K562 (cell line): ENCODE results near the gene RNF166. TPM values are rescaled to one million over a fixed set of nuclear protein-coding genes. Genes with fewer than 3 reads are reported as not detected.

Experiments
- C11orf30 ChIP-seq: fragments of 450-650 bp; IDR thresholded peaks from 2 replicates; pipeline ENCODE4 v1.6.1; 2016; ENCODE audit warnings: low read depth, mild to moderate bottlenecking
- CREM ChIP-seq: IDR thresholded peaks from 2 replicates; pipeline ENCODE4 v1.6.1; 2014; ENCODE audit warnings: antibody characterized with exemption, low read depth
- CXXC5 ChIP-seq: fragments of 250-450 bp; sonication (Bioruptor Pico); IDR thresholded peaks from 2 replicates; pipeline ENCODE4 v1.8.0; 2022; ENCODE audit warnings: inconsistent platforms, mild to moderate bottlenecking, moderate library complexity
- DACH1 ChIP-seq: fragments of 450-650 bp; IDR thresholded peaks from 2 replicates; pipeline ENCODE4 v1.6.1; 2018; ENCODE audit not compliant: partially characterized antibody
- DPF2 ChIP-seq: fragments of 450-650 bp; IDR thresholded peaks from 2 replicates; pipeline ENCODE4 v1.6.1; 2016
- EP300 ChIP-seq: IDR thresholded peaks from 2 replicates; pipeline ENCODE4 v1.6.1; 2012; ENCODE audit warnings: low read length, improper control_type of control experiment
- GABPA ChIP-seq: fragments of 200-800 bp; sonication (Bioruptor generic); conservative IDR thresholded peaks from 2 replicates; pipeline ENCODE4 v1.6.1; 2016; ENCODE audit warnings: low read depth, missing genetic modification characterization, missing compliant biosample characterization
- MXI1 ChIP-seq: IDR thresholded peaks from 2 replicates; pipeline ENCODE4 v1.6.1; 2011; ENCODE audit warnings: low read depth, mild to moderate bottlenecking, improper control_type of control experiment, low read length
- MYC ChIP-seq, 2 experiments: fragments of 250-450 bp in 1 of 2; sonication (Bioruptor Pico) in 1 of 2; IDR thresholded peaks; 2 replicates each; pipeline versions ENCODE4 v1.5.1 to v1.6.1; 2012 to 2021; ENCODE audit warnings: low read depth in 2 of 2, borderline replicate concordance in 1 of 2, improper control_type of control experiment in 1 of 2, low read length in 1 of 2, mild to moderate bottlenecking in 1 of 2, moderate library complexity in 1 of 2
- RFX5 ChIP-seq: IDR thresholded peaks from 2 replicates; pipeline ENCODE4 v1.6.1; 2011; ENCODE audit warnings: low read depth, mild to moderate bottlenecking, improper control_type of control experiment, low read length
- SIN3A ChIP-seq, 2 experiments: fragments of 150-350 bp in 1 of 2; IDR thresholded peaks; 2 replicates each; pipeline ENCODE4 v1.6.1; 2011 to 2016; ENCODE audit warnings: borderline replicate concordance in 2 of 2, low read depth in 2 of 2, low read length in 2 of 2, mild to moderate bottlenecking in 2 of 2, moderate library complexity in 2 of 2; ENCODE audit not compliant: control insufficient read depth in 1 of 2
- SMAD1 ChIP-seq: fragments of 150-350 bp; IDR thresholded peaks from 2 replicates; pipeline ENCODE4 v1.6.1; 2014; ENCODE audit warnings: low read length, low read depth; ENCODE audit not compliant: partially characterized antibody
- SMAD4 ChIP-seq: fragments of 250-450 bp; sonication (Bioruptor Pico); conservative IDR thresholded peaks from 2 replicates; pipeline ENCODE4 v1.8.0; 2021; ENCODE audit warnings: inconsistent platforms, mild to moderate bottlenecking, moderate library complexity
- TAF1 ChIP-seq: IDR thresholded peaks from 2 replicates; pipeline ENCODE4 v1.6.1; 2011; ENCODE audit warnings: mild to moderate bottlenecking, low read length, moderate library complexity; ENCODE audit not compliant: insufficient read depth, control insufficient read depth, severe bottlenecking; ENCODE audit errors: extremely low read depth
- TCF3 ChIP-seq: sonication (generic); formaldehyde crosslinking; IDR thresholded peaks from 2 replicates; pipeline ENCODE4 v1.4.0; 2020; ENCODE audit warnings: mild to moderate bottlenecking, missing genetic modification reagents
- ZKSCAN1 ChIP-seq: fragments of 150-350 bp; IDR thresholded peaks from 2 replicates; pipeline ENCODE4 v1.6.1; 2016; ENCODE audit warnings: low read depth, low read length
- ZNF124 ChIP-seq: sonication (generic); formaldehyde crosslinking; IDR thresholded peaks from 2 replicates; pipeline ENCODE4 v1.8.1; 2022; ENCODE audit warnings: missing genetic modification reagents
- ZNF175 ChIP-seq: fragments of 200-800 bp; sonication (Bioruptor generic); IDR thresholded peaks from 2 replicates; pipeline ENCODE4 v1.6.1; 2016; ENCODE audit warnings: low read depth, mild to moderate bottlenecking, missing genetic modification characterization, missing compliant biosample characterization
- ZNF384 ChIP-seq: IDR thresholded peaks from 2 replicates; pipeline ENCODE4 v1.6.1; 2012; ENCODE audit warnings: low read depth, low read length, improper control_type of control experiment
- ZNF584 ChIP-seq: fragments of 200-800 bp; sonication (Bioruptor generic); IDR thresholded peaks from 2 replicates; pipeline ENCODE4 v1.6.1; 2016; ENCODE audit warnings: low read depth, mild to moderate bottlenecking, missing genetic modification characterization, missing compliant biosample characterization
- polyA plus RNA-seq, 8 experiments: library from polyadenylated mRNA; depleted of rRNA in 4 of 8; stranded (reverse) in 5 of 8; unstranded in 3 of 8; fragments of >200 nt; fragmentation: Nextera tagmentation in 2 of 8; fragmentation: Illumina TruSeq in 1 of 8; extraction: Ambion mirVana in 2 of 8; extraction: Trizol in 1 of 8; gene quantifications; 2 replicates each; pipeline versions ENCODE4 v1.2.1 to v1.2.3, GENCODE V29; 2011 to 2014; ENCODE audit warnings: inconsistent platforms in 1 of 8, missing spikeins in 1 of 8
- total RNA-seq, 7 experiments: library from RNA; depleted of rRNA in 6 of 7; stranded (reverse); fragments of >200 nt in 6 of 7; fragmentation: Illumina TruSeq in 2 of 7; extraction: Trizol in 2 of 7; gene quantifications; 2 replicates each; pipeline versions ENCODE4 v1.2.1 to v1.2.3, GENCODE V29; 2011 to 2021; ENCODE audit warnings: low replicate concordance in 1 of 7
- TF ChIP-seq, protein P1 (sequence below): fragments of 450-650 bp; IDR thresholded peaks from 2 replicates; pipeline ENCODE4 v1.6.1; 2014; ENCODE audit warnings: low read depth, mild to moderate bottlenecking, moderate library complexity, borderline replicate concordance
- TF ChIP-seq, protein P2 (sequence below): conservative IDR thresholded peaks from 2 replicates; pipeline ENCODE4 v1.6.1; 2011; ENCODE audit warnings: low read depth, mild to moderate bottlenecking, low read length; ENCODE audit not compliant: control insufficient read depth
- TF ChIP-seq, protein P3 (sequence below): fragments of 450-650 bp; IDR thresholded peaks from 2 replicates; pipeline ENCODE4 v1.6.1; 2016; ENCODE audit warnings: borderline replicate concordance

The RNF166 gene
- total and polyA plus RNA-seq, 9 of the 15 experiments (the other 6 are each of a cell fraction or from before 2014, with no cell fraction given): 0.56 to 60.3 (median 19.5) TPM

DNA sequence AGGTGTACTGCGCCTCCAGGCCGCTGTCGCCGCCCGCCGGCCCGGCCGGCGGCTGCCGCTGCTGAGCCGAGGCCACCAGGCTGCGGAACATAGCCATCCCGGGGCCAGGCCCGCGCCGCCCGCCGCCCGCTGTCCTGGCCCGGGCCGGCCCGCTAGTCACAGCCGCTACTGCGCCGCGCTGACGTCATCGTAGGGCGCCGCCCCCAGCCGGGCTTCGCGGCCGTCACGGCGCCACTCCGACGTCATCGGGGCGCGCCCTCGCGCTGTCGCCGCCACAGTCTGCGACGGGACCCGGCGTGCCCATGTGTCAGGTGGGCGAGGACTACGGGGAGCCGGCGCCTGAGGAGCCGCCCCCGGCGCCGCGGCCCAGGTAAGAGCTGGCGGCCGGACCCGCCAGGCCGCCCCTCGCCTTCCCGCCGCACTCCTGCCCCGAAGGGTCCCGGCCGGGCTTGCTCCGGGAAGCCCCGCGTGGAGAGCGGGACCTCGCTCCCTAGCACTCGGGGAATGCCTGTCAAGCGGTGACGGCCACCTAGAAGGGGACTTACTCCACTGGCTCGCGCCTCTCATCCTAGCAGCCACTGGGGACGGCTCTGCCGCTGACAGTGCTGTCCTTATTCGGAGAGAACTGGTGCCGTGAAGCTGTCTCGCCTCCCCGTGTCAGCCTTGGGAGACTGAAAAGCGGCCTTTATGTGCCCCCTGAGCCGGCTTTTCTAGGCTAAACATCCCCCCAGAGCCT lies at the start of gene RNF166, which contains the start of gene CTU2 (continued):
- TF ChIP-seq SMAD1: peak; percentile 30
- TF ChIP-seq MXI1: peak; percentile 99
- peak; percentile 100 for TF ChIP-seq SIN3A (IDR thresholded peaks at IDR 0.05; ENCODE audit: borderline replicate concordance in 2 of 2, control insufficient read depth in 1 of 2, low read depth in 2 of 2, low read length in 2 of 2)
- no peak for TF ChIP-seq ZNF124 (CRISPR knock-in tag)
- peak; percentile 98 for TF ChIP-seq C11orf30
- TF ChIP-seq ZNF384: 0 out of 2 replicates have a peak, but pooled peaks have one; percentile 11
- no peak for TF ChIP-seq DPF2
- TF ChIP-seq RFX5: peak; percentile 32; the same call in 1 of the 2 replicates
- TF ChIP-seq ZNF584 (CRISPR knock-in tag): 0 out of 2 replicates have a peak, but pooled peaks have one; percentile 61
- TF ChIP-seq DACH1: peak; percentile 52
- TF ChIP-seq, protein P1, sequence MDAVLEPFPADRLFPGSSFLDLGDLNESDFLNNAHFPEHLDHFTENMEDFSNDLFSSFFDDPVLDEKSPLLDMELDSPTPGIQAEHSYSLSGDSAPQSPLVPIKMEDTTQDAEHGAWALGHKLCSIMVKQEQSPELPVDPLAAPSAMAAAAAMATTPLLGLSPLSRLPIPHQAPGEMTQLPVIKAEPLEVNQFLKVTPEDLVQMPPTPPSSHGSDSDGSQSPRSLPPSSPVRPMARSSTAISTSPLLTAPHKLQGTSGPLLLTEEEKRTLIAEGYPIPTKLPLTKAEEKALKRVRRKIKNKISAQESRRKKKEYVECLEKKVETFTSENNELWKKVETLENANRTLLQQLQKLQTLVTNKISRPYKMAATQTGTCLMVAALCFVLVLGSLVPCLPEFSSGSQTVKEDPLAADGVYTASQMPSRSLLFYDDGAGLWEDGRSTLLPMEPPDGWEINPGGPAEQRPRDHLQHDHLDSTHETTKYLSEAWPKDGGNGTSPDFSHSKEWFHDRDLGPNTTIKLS: peak; percentile 90
- TF ChIP-seq ZNF175 (CRISPR knock-in tag): 0 out of 2 replicates have a peak, but pooled peaks have one; percentile 60
- peak; percentile 48 for TF ChIP-seq EP300
- TF ChIP-seq, protein P2, sequence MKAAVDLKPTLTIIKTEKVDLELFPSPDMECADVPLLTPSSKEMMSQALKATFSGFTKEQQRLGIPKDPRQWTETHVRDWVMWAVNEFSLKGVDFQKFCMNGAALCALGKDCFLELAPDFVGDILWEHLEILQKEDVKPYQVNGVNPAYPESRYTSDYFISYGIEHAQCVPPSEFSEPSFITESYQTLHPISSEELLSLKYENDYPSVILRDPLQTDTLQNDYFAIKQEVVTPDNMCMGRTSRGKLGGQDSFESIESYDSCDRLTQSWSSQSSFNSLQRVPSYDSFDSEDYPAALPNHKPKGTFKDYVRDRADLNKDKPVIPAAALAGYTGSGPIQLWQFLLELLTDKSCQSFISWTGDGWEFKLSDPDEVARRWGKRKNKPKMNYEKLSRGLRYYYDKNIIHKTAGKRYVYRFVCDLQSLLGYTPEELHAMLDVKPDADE: peak; percentile 99
- peak; percentile 43 for TF ChIP-seq TCF3 (CRISPR knock-in tag)
- TF ChIP-seq, protein P3, sequence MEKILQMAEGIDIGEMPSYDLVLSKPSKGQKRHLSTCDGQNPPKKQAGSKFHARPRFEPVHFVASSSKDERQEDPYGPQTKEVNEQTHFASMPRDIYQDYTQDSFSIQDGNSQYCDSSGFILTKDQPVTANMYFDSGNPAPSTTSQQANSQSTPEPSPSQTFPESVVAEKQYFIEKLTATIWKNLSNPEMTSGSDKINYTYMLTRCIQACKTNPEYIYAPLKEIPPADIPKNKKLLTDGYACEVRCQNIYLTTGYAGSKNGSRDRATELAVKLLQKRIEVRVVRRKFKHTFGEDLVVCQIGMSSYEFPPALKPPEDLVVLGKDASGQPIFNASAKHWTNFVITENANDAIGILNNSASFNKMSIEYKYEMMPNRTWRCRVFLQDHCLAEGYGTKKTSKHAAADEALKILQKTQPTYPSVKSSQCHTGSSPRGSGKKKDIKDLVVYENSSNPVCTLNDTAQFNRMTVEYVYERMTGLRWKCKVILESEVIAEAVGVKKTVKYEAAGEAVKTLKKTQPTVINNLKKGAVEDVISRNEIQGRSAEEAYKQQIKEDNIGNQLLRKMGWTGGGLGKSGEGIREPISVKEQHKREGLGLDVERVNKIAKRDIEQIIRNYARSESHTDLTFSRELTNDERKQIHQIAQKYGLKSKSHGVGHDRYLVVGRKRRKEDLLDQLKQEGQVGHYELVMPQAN: peak; percentile 79
- TF ChIP-seq GABPA (tag): peak; percentile 58
- peak; percentile 94 for TF ChIP-seq ZKSCAN1
- TF ChIP-seq MYC (IDR thresholded peaks at IDR 0.05; ENCODE audit: low read depth, low read length): peak; percentile 99
- no peak for TF ChIP-seq MYC (CRISPR knock-in tag; IDR thresholded peaks at IDR 0.05; ENCODE audit: borderline replicate concordance, low read depth)
- TF ChIP-seq CREM: peak; percentile 99
- peak; percentile 72 for TF ChIP-seq TAF1
- TF ChIP-seq CXXC5: peak; percentile 100
- peak; percentile 96 for TF ChIP-seq SMAD4
